ENCODE results near the gene SLC17A2.

Gene SLC17A2, protein sequence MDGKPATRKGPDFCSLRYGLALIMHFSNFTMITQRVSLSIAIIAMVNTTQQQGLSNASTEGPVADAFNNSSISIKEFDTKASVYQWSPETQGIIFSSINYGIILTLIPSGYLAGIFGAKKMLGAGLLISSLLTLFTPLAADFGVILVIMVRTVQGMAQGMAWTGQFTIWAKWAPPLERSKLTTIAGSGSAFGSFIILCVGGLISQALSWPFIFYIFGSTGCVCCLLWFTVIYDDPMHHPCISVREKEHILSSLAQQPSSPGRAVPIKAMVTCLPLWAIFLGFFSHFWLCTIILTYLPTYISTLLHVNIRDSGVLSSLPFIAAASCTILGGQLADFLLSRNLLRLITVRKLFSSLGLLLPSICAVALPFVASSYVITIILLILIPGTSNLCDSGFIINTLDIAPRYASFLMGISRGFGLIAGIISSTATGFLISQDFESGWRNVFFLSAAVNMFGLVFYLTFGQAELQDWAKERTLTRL

GRCh38 chr6:25930532-25931410, at the start of gene SLC17A2:
Gene SLC17A2, minus strand, starts transcription at chr6:25930691. Its CDS starts 4,895 bp downstream, at chr6:25925796.
- DNase-seq = no peak

DNA sequence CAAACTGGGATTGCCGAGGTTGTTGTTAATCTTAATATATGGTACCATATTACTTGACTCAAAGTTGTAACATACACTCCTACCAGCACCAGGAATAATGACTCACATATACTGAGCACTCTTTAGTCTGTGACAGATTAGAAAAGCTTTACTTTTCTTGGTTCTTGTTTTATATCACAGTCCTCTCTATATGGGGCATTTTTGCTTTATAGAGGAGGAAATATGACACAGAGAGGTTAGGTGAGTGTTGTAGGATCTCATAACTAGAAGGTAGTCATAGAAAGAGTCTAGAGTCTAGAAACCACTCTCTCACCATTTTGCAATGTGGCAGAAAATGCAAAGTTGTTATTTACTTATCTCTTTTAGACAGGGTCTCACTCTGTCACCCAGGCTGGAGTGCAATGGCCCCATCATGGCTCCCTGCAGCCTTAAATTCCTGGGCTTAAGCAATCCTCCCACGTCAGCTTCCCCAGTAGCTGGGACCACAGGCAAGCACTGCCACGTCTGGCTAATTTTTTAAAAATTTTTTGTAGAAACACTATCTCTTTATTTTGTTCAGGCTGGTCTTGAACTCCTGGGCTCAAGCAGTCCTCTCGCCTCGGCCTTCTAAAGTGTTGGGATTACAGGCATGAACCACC, 45.6 kb upstream of the SLC17A2 start:
- no peak for DNase-seq

DNA sequence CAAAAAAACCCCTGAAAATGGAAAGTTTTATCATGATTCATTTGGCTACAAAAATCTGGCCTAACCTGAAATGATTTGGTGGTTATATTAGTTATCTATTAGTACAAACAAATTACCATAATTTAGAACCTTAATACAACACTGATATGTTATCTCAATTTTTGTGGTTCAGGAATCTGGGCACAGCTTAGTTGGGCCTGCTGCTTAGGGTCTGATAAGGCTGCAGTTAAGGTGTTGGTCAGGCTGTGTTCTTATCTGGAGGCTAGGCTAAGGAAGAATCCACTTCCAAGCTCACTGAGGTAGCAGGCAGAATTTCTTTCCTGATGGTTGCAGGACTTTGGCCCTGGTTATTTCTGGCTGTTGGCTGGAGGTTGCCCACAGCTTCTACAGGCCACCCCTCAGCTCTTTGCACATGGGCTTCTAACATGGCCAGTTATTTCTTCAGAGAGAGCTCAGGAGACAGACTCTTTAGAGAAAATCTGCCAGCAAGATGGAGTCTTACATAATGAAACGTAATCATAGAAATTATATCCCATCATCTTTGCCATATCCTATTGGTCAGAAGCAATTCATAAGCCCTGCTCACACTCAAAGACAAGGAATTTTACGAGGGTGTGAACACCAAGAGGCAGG, 43.5 kb upstream of the SLC17A2 start:
- DNase-seq = no peak

GRCh38 chr6:25972902-25973301, 42.4 kb upstream of the SLC17A2 start:
- no peak for DNase-seq

GRCh38 chr6:25972128-25972527, 41.6 kb upstream of the SLC17A2 start:
- no peak for DNase-seq

- no peak for DNase-seq
Observed at GRCh38 chr6:25971187-25971821, 40.8 kb upstream of the SLC17A2 start.

GRCh38 chr6:25968769-25969168, 38.3 kb upstream of the SLC17A2 start:
- no peak for DNase-seq

- no peak for DNase-seq
Observed at GRCh38 chr6:25966711-25967110, 36.2 kb upstream of the SLC17A2 start.

GRCh38 chr6:25965058-25965457, 34.6 kb upstream of the SLC17A2 start:
- DNase-seq = no peak

- DNase-seq = peak; percentile 23
Observed at GRCh38 chr6:25963426-25964123, 33.1 kb upstream of the SLC17A2 start.

DNA sequence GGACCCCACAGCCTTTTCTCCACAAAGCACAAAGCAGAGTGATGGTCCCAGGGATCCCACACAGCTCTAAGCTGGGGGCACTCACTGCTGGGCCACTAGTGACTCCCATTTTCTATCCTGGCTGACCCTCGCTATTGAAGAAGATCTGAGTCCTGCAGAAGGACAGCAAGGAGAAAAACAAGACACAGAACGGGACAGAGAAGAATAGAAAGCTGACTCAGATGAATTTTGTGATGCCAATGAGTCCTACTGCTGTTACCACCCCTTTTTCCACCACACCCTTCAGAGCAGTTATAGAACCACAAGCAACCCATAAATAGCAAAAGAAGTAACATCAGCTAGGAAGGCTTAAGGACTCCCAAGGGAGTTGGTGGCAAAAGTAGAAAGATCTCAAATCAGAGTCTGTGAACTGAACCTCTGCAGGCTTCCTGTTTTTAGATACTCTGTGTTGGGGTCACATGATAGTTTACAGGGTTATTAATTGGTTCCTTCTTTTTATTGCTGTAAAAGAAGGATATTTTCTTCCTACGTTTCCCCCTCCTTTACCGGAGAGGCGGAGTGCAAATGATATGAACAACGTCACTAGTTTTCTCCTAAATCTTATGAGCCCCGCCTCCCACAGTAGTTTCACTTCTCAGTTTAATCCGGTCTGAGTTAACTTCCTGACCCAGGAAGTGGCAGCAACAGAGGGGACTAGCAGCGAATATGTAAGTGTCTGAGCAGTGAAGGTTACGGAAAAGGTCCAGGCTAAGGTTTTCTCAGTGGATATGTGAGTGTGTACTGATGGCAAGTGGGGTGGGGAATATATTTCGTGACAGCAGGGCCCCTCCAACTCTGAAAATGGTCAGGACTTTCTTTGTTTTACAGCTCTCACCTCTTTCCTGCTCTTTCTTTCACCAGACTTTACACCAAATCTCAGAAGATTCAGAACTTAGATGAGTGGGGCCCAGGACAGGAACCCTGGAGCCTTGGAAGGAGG, 31.9 kb upstream of the SLC17A2 start, which contains the start of gene TRIM38:
TSS of gene TRIM38 (plus strand) at position 654 of the 979 bp plus-strand sequence. CDS start 3,721 bp downstream, outside the sequence.
- peak; percentile 34 for DNase-seq

DNA sequence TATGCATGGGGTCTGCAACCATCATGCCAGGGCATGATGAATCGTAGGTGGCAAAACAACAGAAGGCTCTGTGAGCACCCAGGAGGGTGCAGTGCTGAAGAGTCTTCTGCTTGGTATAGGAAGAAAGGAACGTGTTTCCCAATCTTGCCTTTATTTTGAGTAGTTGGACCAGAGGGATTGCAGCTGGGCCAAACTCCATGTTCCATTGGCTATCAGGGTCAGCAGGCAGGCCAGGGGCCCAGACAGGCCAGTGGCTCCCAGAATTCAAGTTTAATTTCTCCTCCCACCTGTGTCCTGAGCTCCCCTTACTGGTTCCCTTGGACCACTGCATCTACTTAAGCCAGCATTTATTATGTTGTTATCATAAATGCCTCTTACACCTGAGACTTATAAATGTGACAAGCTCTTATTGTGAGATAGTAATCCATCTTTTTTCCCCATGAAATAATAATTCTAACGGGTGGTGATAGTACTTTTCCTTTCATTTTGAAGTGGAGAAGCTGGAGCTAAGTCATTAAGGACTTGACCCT, 31.2 kb upstream of the SLC17A2 start:
- no peak for DNase-seq

GRCh38 chr6:25960734-25961133, 30.2 kb upstream of the SLC17A2 start:
- no peak for DNase-seq

GRCh38 chr6:25959890-25960536, 29.5 kb upstream of the SLC17A2 start:
- no peak for DNase-seq

- DNase-seq = no peak
Observed at GRCh38 chr6:25958700-25959162, 28.2 kb upstream of the SLC17A2 start.

- no peak for DNase-seq
Observed at GRCh38 chr6:25956226-25956625, 25.7 kb upstream of the SLC17A2 start.

GRCh38 chr6:25954756-25955155, 24.3 kb upstream of the SLC17A2 start:
- DNase-seq = no peak

GRCh38 chr6:25953733-25954132, 23.2 kb upstream of the SLC17A2 start:
- DNase-seq = no peak

DNA sequence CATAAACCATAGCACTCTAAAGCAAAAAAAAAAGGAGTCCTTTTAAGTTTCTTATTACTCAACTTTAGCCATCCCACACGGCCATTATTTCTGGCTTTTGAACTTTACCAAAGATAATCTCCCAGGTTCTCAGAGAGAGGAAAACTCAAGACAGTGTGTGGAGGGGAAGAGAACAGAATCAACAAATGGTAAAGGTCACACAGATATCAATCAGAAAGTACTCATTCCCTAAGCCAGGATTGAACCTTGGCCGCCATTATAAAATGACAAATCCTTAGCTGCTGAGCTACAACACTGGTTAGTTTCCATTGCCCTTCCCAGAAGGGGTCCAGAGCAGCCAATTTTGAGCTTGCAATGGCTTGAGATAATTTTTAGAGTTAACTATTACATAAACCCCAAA, 22.0 kb upstream of the SLC17A2 start:
- DNase-seq = no peak
